GM21367 (cell line): ENCODE results near the gene AHCYL1.

Experiments used
- ATAC-seq: cut with Tn5 transposase; IDR thresholded peaks from one replicate; pipeline ENCODE4 v1.9.1; 2021; ENCODE audit not compliant: unreplicated experiment

The AHCYL1 gene

GRCh38 chr1:109975718-109976117, 8.8 kb upstream of the AHCYL1 start:
- no peak for ATAC-seq

- ATAC-seq = no peak
Measured at GRCh38 chr1:109976762-109977161, 7.8 kb upstream of the AHCYL1 start.

GRCh38 chr1:109977225-109977624, 7.3 kb upstream of the AHCYL1 start:
- ATAC-seq = no peak

GRCh38 chr1:109977657-109978378, 6.7 kb upstream of the AHCYL1 start:
- no peak for ATAC-seq

GRCh38 chr1:109978761-109979488, 5.6 kb upstream of the AHCYL1 start:
- ATAC-seq = no peak

GRCh38 chr1:109979489-109980091, 5.0 kb upstream of the AHCYL1 start:
- no peak for ATAC-seq

- ATAC-seq = no peak
Measured at GRCh38 chr1:109980324-109981003, 4.1 kb upstream of the AHCYL1 start.

- no peak for ATAC-seq
Measured at GRCh38 chr1:109981004-109981335, 3.6 kb upstream of the AHCYL1 start.

GRCh38 chr1:109983380-109984189, 980 bp upstream of the AHCYL1 start:
- ATAC-seq = no peak

- ATAC-seq = no peak
Measured at GRCh38 chr1:109984190-109984455, 442 bp upstream of the AHCYL1 start.

- no peak for ATAC-seq
Measured at GRCh38 chr1:109985247-109986053, 885 bp downstream of the AHCYL1 start.

- no peak for ATAC-seq
Measured at GRCh38 chr1:109986054-109986444, 1.5 kb downstream of the AHCYL1 start.

GRCh38 chr1:109988349-109988914, 3.9 kb downstream of the AHCYL1 start:
- no peak for ATAC-seq

GRCh38 chr1:109989506-109990301, 5.1 kb downstream of the AHCYL1 start:
- ATAC-seq = no peak

- ATAC-seq = no peak
Measured at GRCh38 chr1:109990302-109990653, 5.7 kb downstream of the AHCYL1 start.

- ATAC-seq = no peak
Measured at GRCh38 chr1:109991400-109991925, 6.9 kb downstream of the AHCYL1 start.

GRCh38 chr1:109993885-109994284, 9.3 kb downstream of the AHCYL1 start:
- no peak for ATAC-seq

GRCh38 chr1:109994654-109995053, 10.1 kb downstream of the AHCYL1 start:
- no peak for ATAC-seq

- ATAC-seq = no peak
Measured at GRCh38 chr1:109995536-109995935, 11.0 kb downstream of the AHCYL1 start.
